HUES48 (cell line): ENCODE results near the gene SMIM31.

Source experiments
- H3K27ac ChIP-seq: one replicate; pipeline ENCODE4 v1.7.0; 2013; ENCODE audit warnings: low read depth, low read length, inconsistent platforms
- H3K27me3 ChIP-seq: 2 replicates; pipeline ENCODE4 v1.6.1; 2013; ENCODE audit warnings: mild to moderate bottlenecking, low read length; ENCODE audit not compliant: control insufficient read depth, insufficient read depth
- H3K36me3 ChIP-seq: 2 replicates; pipeline ENCODE4 v1.6.1; 2013; ENCODE audit warnings: low read length; ENCODE audit not compliant: control insufficient read depth, insufficient read depth
- H3K4me1 ChIP-seq: 2 replicates; pipeline ENCODE4 v1.6.1; 2013; ENCODE audit warnings: mild to moderate bottlenecking, low read length; ENCODE audit not compliant: control insufficient read depth, insufficient read depth
- H3K4me3 ChIP-seq: 2 replicates; pipeline ENCODE4 v1.5.1; 2013; ENCODE audit warnings: mild to moderate bottlenecking, low read depth, low read length
- H3K9ac ChIP-seq: 2 replicates; pipeline ENCODE4 v1.6.1; 2013; ENCODE audit warnings: mild to moderate bottlenecking, low read depth, low read length, moderate library complexity
- H3K9me3 ChIP-seq: 2 replicates; pipeline ENCODE4 v1.6.1; 2013; ENCODE audit warnings: low read length; ENCODE audit not compliant: control insufficient read depth, insufficient read depth

SMIM31 gene

GRCh38 chr4:164761241-164761640, 7.3 kb downstream of the SMIM31 start:
- Histone ChIP-seq H3K4me1 (no peaks in the 10 kb centered on the region), H3K36me3 (no peaks in the 10 kb centered on the region), H3K9ac (no peak overlapping the region), H3K9me3 (no peaks in the 10 kb centered on the region), H3K27me3 (no peaks in the 10 kb centered on the region), H3K27ac (no peak overlapping the region), H3K4me3 (no peak overlapping the region)

- Histone ChIP-seq H3K9me3 (no peaks in the 10 kb centered on the region), H3K27me3 (no peaks in the 10 kb centered on the region), H3K9ac (no peak overlapping the region), H3K27ac (no peak overlapping the region), H3K36me3 (no peaks in the 10 kb centered on the region), H3K4me1 (no peaks in the 10 kb centered on the region), H3K4me3 (no peak overlapping the region)
These were observed 7.9 kb downstream of the SMIM31 start for GRCh38 chr4:164761746-164762275.

- H3K9me3 ChIP-seq, result no peaks in the 10 kb centered on the region
- H3K27ac ChIP-seq, result no peak overlapping the region
- H3K4me3 ChIP-seq, result no peak overlapping the region
- H3K36me3 ChIP-seq, result no peaks in the 10 kb centered on the region
- H3K4me1 ChIP-seq, result 0 out of 2 replicates have a peak, but pooled peaks cover 3% of the 10 kb centered on the region
- H3K27me3 ChIP-seq, result no peaks in the 10 kb centered on the region
- H3K9ac ChIP-seq, result no peak overlapping the region
These were observed 11.2 kb downstream of the SMIM31 start for GRCh38 chr4:164765096-164765495.

GRCh38 chr4:164765833-164766232, 11.9 kb downstream of the SMIM31 start:
- Histone ChIP-seq H3K4me1 (0 out of 2 replicates have a peak, but pooled peaks cover 3% of the 10 kb centered on the region), H3K27ac (no peak overlapping the region), H3K9me3 (no peaks in the 10 kb centered on the region), H3K4me3 (no peak overlapping the region), H3K36me3 (no peaks in the 10 kb centered on the region), H3K9ac (no peak overlapping the region), H3K27me3 (no peaks in the 10 kb centered on the region)

- Histone ChIP-seq H3K9me3 (no peaks in the 10 kb centered on the region), H3K9ac (no peak overlapping the region), H3K27ac (no peak overlapping the region)
These were observed 14.6 kb downstream of the SMIM31 start for GRCh38 chr4:164768516-164768915.

GRCh38 chr4:164770010-164770724, 16.2 kb downstream of the SMIM31 start:
- Histone ChIP-seq H3K9ac (no peak overlapping the region), H3K27me3 (no peaks in the 10 kb centered on the region), H3K9me3 (no peaks in the 10 kb centered on the region), H3K4me3 (no peak overlapping the region), H3K27ac (no peak overlapping the region), H3K36me3 (no peaks in the 10 kb centered on the region), H3K4me1 (peaks cover 7% of the 10 kb centered on the region)

More at GRCh38 chr4:164768516-164768915, 14.6 kb downstream of the SMIM31 start:
- Histone ChIP-seq H3K4me3 (no peak overlapping the region), H3K4me1 (0 out of 2 replicates have a peak, but pooled peaks cover 3% of the 10 kb centered on the region), H3K27me3 (no peaks in the 10 kb centered on the region), H3K36me3 (no peaks in the 10 kb centered on the region)

GRCh38 chr4:164771088-164771487, 17.2 kb downstream of the SMIM31 start:
- no peak overlapping the region for H3K9ac ChIP-seq
- H3K27ac ChIP-seq, result no peak overlapping the region
- peaks cover 11% of the 10 kb centered on the region for H3K4me1 ChIP-seq
- no peaks in the 10 kb centered on the region for H3K9me3 ChIP-seq
- H3K27me3 ChIP-seq, result no peaks in the 10 kb centered on the region
- no peak overlapping the region for H3K4me3 ChIP-seq
- no peaks in the 10 kb centered on the region for H3K36me3 ChIP-seq

GRCh38 chr4:164772076-164772475, 18.1 kb downstream of the SMIM31 start:
- H3K36me3 ChIP-seq, result no peaks in the 10 kb centered on the region
- no peak overlapping the region for H3K27ac ChIP-seq
- no peaks in the 10 kb centered on the region for H3K27me3 ChIP-seq
- no peaks in the 10 kb centered on the region for H3K9me3 ChIP-seq
- no peak overlapping the region for H3K9ac ChIP-seq
- no peak overlapping the region for H3K4me3 ChIP-seq
- H3K4me1 ChIP-seq, result peaks cover 11% of the 10 kb centered on the region

- Histone ChIP-seq H3K4me3 (no peak overlapping the region), H3K9me3 (no peaks in the 10 kb centered on the region), H3K36me3 (no peaks in the 10 kb centered on the region), H3K9ac (no peak overlapping the region), H3K27ac (no peak overlapping the region), H3K27me3 (no peaks in the 10 kb centered on the region), H3K4me1 (peaks cover 18% of the 10 kb centered on the region)
These were observed 25.1 kb downstream of the SMIM31 start for GRCh38 chr4:164779080-164779479.

GRCh38 chr4:164779811-164780216, 25.9 kb downstream of the SMIM31 start:
- H3K27ac ChIP-seq, result no peak overlapping the region
- no peaks in the 10 kb centered on the region for H3K36me3 ChIP-seq
- no peaks in the 10 kb centered on the region for H3K9me3 ChIP-seq
- H3K9ac ChIP-seq, result no peak overlapping the region
- no peak overlapping the region for H3K4me3 ChIP-seq
- H3K27me3 ChIP-seq, result no peaks in the 10 kb centered on the region
- H3K4me1 ChIP-seq, result peaks cover 21% of the 10 kb centered on the region

- Histone ChIP-seq H3K27me3 (no peaks in the 10 kb centered on the region), H3K9ac (no peak overlapping the region), H3K9me3 (no peaks in the 10 kb centered on the region), H3K36me3 (no peaks in the 10 kb centered on the region), H3K4me1 (peaks cover 14% of the 10 kb centered on the region), H3K27ac (no peak overlapping the region), H3K4me3 (no peak overlapping the region)
These were observed 26.9 kb downstream of the SMIM31 start for GRCh38 chr4:164780839-164781238.
